ENCODE data around the gene PRDX6.

- no peak for TF ChIP-seq POLR2A (IDR thresholded peaks at IDR 0.05)
- TF ChIP-seq CTCF (IDR thresholded peaks at IDR 0.05): no peak
Observed at GRCh38 chr1:173484276-173484675, 7.1 kb downstream of the PRDX6 start.

All from transverse colon (tissue), 3 donors.